GM06990 (cell line): Measurements from ENCODE around the gene RXRA.
A peak's percentile ranks its signal among the peaks of the same experiment; 100 is the strongest.

Experiments
- DNase-seq: peaks from one replicate; pipeline ENCODE4 v3.0.0-alpha.2; 2011; ENCODE audit not compliant: insufficient read length; ENCODE audit errors: extremely low read depth
- H3K27me3 ChIP-seq: replicated peaks from 2 replicates; pipeline ENCODE4 v1.6.0; 2011; ENCODE audit warnings: low read length; ENCODE audit not compliant: control insufficient read depth, insufficient read depth
- H3K36me3 ChIP-seq: 2 replicates; pipeline ENCODE4 v1.5.1; 2011; ENCODE audit warnings: low read length; ENCODE audit not compliant: control insufficient read depth, insufficient read depth
- H3K4me3 ChIP-seq: replicated peaks from 2 replicates; pipeline ENCODE4 v1.5.1; 2011; ENCODE audit warnings: low read depth, mild to moderate bottlenecking, control low read depth, low read length
- CTCF ChIP-seq: IDR thresholded peaks from 2 replicates; pipeline ENCODE4 v1.5.1; 2011; ENCODE audit warnings: low read length, control low read depth, mild to moderate bottlenecking, inconsistent platforms; ENCODE audit not compliant: insufficient read depth, poor library complexity, severe bottlenecking

Gene RXRA

GRCh38 chr9:134428559-134428958 is 102.3 kb downstream of the RXRA start:
- H3K36me3 ChIP-seq = peaks cover 19% of the 10 kb centered on the region
- H3K4me3 ChIP-seq = no peak overlapping the region
- TF ChIP-seq CTCF = no peak
- H3K27me3 ChIP-seq = no peaks in the 10 kb centered on the region
- peak; percentile 53 for DNase-seq

DNA sequence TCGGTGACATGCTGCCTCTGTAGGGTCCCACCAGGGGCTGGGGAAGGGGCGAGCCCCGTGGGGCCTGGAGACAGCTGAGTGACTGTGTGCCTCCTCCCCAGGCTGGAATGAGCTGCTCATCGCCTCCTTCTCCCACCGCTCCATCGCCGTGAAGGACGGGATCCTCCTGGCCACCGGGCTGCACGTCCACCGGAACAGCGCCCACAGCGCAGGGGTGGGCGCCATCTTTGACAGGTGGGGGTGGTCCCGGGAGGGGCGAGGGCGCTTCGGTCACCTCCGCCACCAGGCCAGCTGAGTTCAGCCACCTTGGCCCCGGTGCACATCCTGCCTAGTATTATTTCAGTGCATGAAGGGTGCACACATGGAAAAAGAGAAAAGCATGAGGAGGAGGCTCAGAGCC is 102.8 kb downstream of the RXRA start:
- Histone ChIP-seq H3K36me3 (peaks cover 22% of the 10 kb centered on the region), H3K27me3 (no peaks in the 10 kb centered on the region), H3K4me3 (no peak overlapping the region)
- no peak for TF ChIP-seq CTCF
- no peak for DNase-seq

DNA sequence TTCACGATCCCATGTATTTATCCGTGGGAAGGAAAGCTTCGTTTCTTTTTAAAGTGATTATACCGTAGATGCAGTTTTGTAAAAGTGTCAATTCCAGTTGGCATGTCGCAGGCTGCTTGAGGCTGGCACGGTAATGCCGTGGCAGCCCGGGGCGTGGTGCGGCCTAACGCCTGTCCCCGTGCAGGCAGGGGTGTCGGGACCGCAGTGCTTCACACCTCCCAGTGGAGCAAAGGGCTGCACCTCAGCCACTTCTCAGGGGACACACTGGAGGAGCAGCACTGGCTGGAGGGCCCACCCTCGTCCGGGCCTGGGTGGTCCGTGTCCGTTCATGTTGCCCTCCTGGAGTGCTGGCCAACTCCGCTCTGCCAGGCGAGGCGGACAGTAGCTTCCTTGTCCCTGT is 103.2 kb downstream of the RXRA start:
- Histone ChIP-seq H3K36me3 (peaks cover 22% of the 10 kb centered on the region), H3K27me3 (no peaks in the 10 kb centered on the region), H3K4me3 (no peak overlapping the region)
- DNase-seq = no peak
- TF ChIP-seq CTCF = no peak

DNA sequence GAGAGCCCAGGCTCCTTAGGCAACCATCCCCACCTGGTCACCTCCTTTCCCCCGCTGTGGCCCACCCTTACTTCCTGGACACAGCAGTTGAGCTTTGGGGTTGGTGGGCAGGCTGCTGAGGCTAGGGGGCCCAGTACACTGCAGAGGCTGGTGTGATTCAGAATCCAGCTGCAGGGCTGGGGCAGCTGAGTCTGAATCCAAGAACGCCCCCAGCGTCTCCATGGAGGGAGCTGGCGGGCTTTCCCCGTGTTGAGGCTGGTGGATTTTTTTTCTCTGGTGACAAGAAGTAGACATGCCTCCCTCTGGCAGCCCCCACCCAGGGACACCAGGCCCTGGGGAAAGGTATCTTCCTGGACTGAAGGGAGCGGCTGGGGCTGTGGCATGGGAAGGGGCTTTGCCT is 104.8 kb downstream of the RXRA start:
- no peak overlapping the region for H3K4me3 ChIP-seq
- H3K36me3 ChIP-seq = peaks cover 21% of the 10 kb centered on the region

GRCh38 chr9:134431626-134432025 is 105.4 kb downstream of the RXRA start:
- Histone ChIP-seq H3K27me3 (no peaks in the 10 kb centered on the region), H3K4me3 (no peak overlapping the region), H3K36me3 (peaks cover 23% of the 10 kb centered on the region)
- no peak for TF ChIP-seq CTCF
- no peak for DNase-seq

More for the DNA sequence above, 104.8 kb downstream of the RXRA start:
- TF ChIP-seq CTCF = no peak
- no peaks in the 10 kb centered on the region for H3K27me3 ChIP-seq
- DNase-seq = no peak

DNA sequence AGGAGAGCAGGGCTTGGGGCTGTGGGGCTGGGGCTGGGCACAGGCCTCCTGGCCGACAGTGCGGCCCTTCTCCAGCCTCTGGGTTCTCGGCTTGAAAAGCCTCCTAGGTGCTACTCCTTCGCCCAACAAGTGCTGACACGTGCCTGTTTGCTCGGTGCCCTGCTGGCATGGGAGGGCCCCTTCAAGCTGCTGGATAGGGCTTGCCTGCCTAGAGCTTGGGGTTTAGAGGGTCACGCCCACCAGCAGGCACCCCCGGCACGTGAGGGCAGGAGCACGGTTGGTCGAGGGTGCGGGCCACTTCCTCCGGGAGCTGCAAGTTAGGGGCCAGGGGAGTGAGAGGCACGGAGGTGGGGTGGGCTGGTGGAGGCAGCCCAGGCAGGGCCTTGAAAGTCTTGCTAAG is 106.2 kb downstream of the RXRA start:
- no peak for TF ChIP-seq CTCF
- no peak overlapping the region for H3K4me3 ChIP-seq
- DNase-seq = no peak
- no peaks in the 10 kb centered on the region for H3K27me3 ChIP-seq
- H3K36me3 ChIP-seq = peaks cover 24% of the 10 kb centered on the region
